PC-9 (cell line): ENCODE results near the gene ENG. TPM values are rescaled to one million over a fixed set of nuclear protein-coding genes. Genes with fewer than 3 reads are reported as not detected.

ENCODE experiments used
- BruUV-seq: library from RNA; stranded (reverse); fragments of 400-500 nt; replicated peaks from 2 replicates; lab custom pipeline; 2021; lab: Mats Ljungman, UMichigan
- CTCF ChIA-PET: fragments of 300-600 bp; sonication (Branson Sonifier 250); formaldehyde crosslinking; loops from one replicate; lab custom pipeline; 2022; ENCODE audit warnings: antibody characterized with exemption; lab: Charles Lee
- POLR2A ChIA-PET: fragments of 300-600 bp; sonication (Branson Sonifier 250); formaldehyde crosslinking; loops from one replicate; lab custom pipeline; 2022; ENCODE audit warnings: antibody characterized with exemption; ENCODE audit not compliant: unreplicated experiment; lab: Charles Lee
- DNase-seq, 2 experiments: peaks; one replicate each; pipeline versions ENCODE4 v3.0.0 to v3.0.0-alpha.2; 2015 to 2022; ENCODE audit warnings: mixed read lengths in 1 of 2
- H2AFZ ChIP-seq: fragments of 200-600 bp; sonication (generic); 2 replicates; pipeline ENCODE4 v1.8.1; 2017; ENCODE audit warnings: antibody characterized with exemption
- H3F3A ChIP-seq: fragments of 200-600 bp; sonication (generic); 2 replicates; pipeline ENCODE4 v1.8.1; 2017; ENCODE audit warnings: antibody characterized with exemption, mild to moderate bottlenecking, low read depth; ENCODE audit not compliant: insufficient read depth
- H3K27ac ChIP-seq: fragments of 200-600 bp; sonication (generic); 2 replicates; pipeline ENCODE4 v1.6.1; 2016; ENCODE audit warnings: mixed run types
- H3K27me3 ChIP-seq: fragments of 200-600 bp; sonication (generic); 2 replicates; pipeline ENCODE4 v1.6.1; 2016; ENCODE audit warnings: low read depth, mixed run types; ENCODE audit not compliant: insufficient read depth
- H3K36me3 ChIP-seq: fragments of 200-600 bp; sonication (generic); 2 replicates; pipeline ENCODE4 v1.6.1; 2016; ENCODE audit warnings: low read depth, mixed run types
- H3K4me1 ChIP-seq: fragments of 200-600 bp; sonication (generic); replicated peaks from 2 replicates; pipeline ENCODE4 v1.6.1; 2016; ENCODE audit warnings: mixed run types; ENCODE audit not compliant: insufficient read depth
- H3K4me2 ChIP-seq: fragments of 200-600 bp; sonication (generic); 2 replicates; pipeline ENCODE4 v1.6.1; 2017; ENCODE audit warnings: mixed run types
- H3K4me3 ChIP-seq: fragments of 200-600 bp; sonication (generic); 2 replicates; pipeline ENCODE4 v1.6.1; 2016; ENCODE audit warnings: mixed run types
- H3K79me2 ChIP-seq: fragments of 200-600 bp; sonication (generic); 2 replicates; pipeline ENCODE4 v1.6.1; 2017; ENCODE audit warnings: low read depth, mixed run types
- H3K9me2 ChIP-seq: fragments of 200-600 bp; sonication (generic); 2 replicates; pipeline ENCODE4 v1.8.1; 2017; ENCODE audit warnings: mild to moderate bottlenecking; ENCODE audit not compliant: insufficient read depth
- H3K9me3 ChIP-seq: fragments of 200-600 bp; sonication (generic); 2 replicates; pipeline ENCODE4 v1.8.1; 2016; ENCODE audit warnings: low read depth; ENCODE audit not compliant: insufficient read depth
- H4K20me1 ChIP-seq: fragments of 200-600 bp; sonication (generic); 2 replicates; pipeline ENCODE4 v1.8.1; 2017; ENCODE audit not compliant: insufficient read depth
- EZH2 ChIP-seq: fragments of 200-600 bp; sonication (generic); IDR thresholded peaks from 2 replicates; pipeline ENCODE4 v1.8.0; 2017; ENCODE audit warnings: antibody characterized with exemption, low read depth
- intact Hi-C: fragments of 100-400 bp; cut with micrococcal nuclease; formaldehyde crosslinking; loops from one replicate; pipeline ENCODE4 v1.10.0; 2022; ENCODE audit not compliant: unreplicated experiment
- total RNA-seq: library from RNA; stranded (reverse); gene quantifications from 2 replicates; pipeline ENCODE4 v1.2.3, GENCODE V29; 2021
- TF ChIP-seq, protein P1 (sequence below): fragments of 200-600 bp; sonication (generic); conservative IDR thresholded peaks from 2 replicates; pipeline ENCODE4 v1.6.1; 2017; ENCODE audit warnings: mixed run types, antibody characterized with exemption, mild to moderate bottlenecking, moderate library complexity

ENG gene
- total RNA-seq, 1 experiment from 2014 or later: 23.1 TPM

DNA sequence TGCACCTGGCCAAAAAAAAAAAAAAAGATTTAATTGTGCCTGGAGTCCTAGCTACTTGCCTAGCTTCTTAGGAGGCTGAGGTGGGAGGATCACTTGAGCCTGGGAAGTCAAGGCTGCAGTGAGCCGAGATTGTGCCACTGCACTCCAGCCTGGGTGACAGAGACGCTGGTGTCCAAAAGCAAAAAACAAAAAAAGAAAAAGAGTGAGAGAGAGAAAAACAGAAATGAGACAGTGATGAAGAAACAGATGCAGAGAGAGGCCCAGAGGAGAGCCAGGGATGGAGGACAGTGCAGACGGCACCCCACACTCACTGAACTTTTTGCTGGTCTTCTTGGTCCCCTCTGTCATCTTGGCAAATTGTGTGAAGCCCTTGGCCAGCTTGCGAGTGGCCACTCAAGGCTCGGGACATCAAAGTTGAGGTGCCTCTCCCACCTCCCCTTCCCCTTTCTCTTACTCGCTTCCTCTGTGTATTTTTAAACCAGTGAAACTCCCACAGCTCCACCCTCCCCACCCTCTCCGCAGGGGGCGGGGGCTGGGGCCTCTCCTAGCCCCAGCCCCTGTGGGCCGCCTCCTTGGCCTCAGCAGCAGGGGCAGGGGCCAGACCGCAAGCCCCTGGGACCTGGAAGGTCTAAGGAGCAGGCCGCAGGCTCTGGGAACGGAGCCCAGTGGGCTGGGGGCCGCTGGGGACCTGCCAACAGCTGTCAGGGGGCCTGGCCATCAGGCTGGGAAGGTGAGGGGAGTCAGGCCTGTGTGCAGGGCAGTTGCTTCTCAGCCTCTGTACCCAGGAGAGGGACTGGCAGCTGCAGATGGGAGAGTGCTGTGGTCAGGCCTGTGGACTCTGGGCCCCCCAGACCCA is 76.0 kb downstream of the ENG start, which contains the start of gene SH2D3C:
TSS of gene SH2D3C (minus strand) at position 387 of the 856 bp plus-strand sequence. CDS start at position 348, 39 bp downstream.
- ChIA-PET CTCF (interaction anchor here (1.1 kb wide), 1 partner anchor 43 kb away, joined by 3 read pairs; the partner anchor contains the start of gene TOR2A), POLR2A (no interaction called here)
- Histone ChIP-seq H3K4me1 (no peaks in the 10 kb centered on the region), H3K27me3 (peaks cover 8% of the 10 kb centered on the region; the same call in 1 of the 2 replicates), H3K4me3 (no peak within 1 kb of the TSS), H3K9me3 (no peaks in the 10 kb centered on the region), H3K79me2 (no peaks in the 10 kb centered on the region), H3K4me2 (no peak within 1 kb of the TSS), H3K9me2 (no peaks in the 10 kb centered on the region), H3K36me3 (no peaks in the 10 kb centered on the region), H2AFZ (no peak within 1 kb of the TSS), H3K27ac (no peak within 1 kb of the TSS), H3F3A (peaks cover 18% of the 10 kb centered on the region; the same call in 1 of the 2 replicates), H4K20me1 (no peaks in the 10 kb centered on the region)
- no peak for DNase-seq
- BruUV-seq: no TSS peak
- intact Hi-C loops: no loop called here
- TF ChIP-seq, protein P1, sequence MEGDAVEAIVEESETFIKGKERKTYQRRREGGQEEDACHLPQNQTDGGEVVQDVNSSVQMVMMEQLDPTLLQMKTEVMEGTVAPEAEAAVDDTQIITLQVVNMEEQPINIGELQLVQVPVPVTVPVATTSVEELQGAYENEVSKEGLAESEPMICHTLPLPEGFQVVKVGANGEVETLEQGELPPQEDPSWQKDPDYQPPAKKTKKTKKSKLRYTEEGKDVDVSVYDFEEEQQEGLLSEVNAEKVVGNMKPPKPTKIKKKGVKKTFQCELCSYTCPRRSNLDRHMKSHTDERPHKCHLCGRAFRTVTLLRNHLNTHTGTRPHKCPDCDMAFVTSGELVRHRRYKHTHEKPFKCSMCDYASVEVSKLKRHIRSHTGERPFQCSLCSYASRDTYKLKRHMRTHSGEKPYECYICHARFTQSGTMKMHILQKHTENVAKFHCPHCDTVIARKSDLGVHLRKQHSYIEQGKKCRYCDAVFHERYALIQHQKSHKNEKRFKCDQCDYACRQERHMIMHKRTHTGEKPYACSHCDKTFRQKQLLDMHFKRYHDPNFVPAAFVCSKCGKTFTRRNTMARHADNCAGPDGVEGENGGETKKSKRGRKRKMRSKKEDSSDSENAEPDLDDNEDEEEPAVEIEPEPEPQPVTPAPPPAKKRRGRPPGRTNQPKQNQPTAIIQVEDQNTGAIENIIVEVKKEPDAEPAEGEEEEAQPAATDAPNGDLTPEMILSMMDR: no peak
- no peak for TF ChIP-seq EZH2

DNA sequence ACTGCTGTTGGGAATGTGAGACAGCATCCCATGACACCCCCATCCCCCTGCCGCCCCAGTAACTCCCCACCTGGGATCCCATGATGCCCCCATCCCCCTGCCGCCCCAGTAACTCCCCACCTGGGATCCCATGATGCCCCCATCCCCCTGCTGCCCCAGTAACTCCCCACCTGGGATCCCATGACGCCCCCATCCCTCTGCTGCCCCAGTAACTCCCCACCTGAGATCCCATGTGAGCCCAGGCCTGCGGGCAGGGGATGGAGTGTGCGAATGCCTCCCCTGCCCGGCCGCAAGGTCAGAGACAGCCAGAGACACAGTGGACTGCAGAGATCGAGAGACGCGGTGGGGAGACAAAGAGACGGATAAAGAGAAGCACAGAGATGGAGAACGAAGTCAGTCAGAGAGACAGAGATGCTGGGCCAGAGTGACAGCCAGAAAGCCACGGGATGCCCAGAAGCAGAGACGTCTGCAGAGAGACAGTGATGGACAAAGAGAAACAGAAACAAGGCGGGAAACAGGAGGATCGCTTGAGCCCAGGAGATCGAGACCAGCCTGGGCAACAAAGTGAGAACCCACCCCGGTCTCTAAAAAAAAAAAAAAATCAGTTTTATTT is 77.0 kb downstream of the ENG start:
- no peak for DNase-seq
- H3K36me3 ChIP-seq: no peaks in the 10 kb centered on the region
- H2AFZ ChIP-seq: no peak overlapping the region
- no peak overlapping the region for H3K4me2 ChIP-seq
- TF ChIP-seq EZH2: no peak
- TF ChIP-seq, protein P1: no peak
- no TSS peak for BruUV-seq
- ChIA-PET CTCF (no interaction called here), POLR2A (no interaction called here)
- H3K4me1 ChIP-seq: no peaks in the 10 kb centered on the region
- H3K9me2 ChIP-seq: no peaks in the 10 kb centered on the region
- H3K79me2 ChIP-seq: no peaks in the 10 kb centered on the region
- no peak overlapping the region for H3K27ac ChIP-seq
- intact Hi-C loops: no loop called here
- H3F3A ChIP-seq: peaks cover 14% of the 10 kb centered on the region; the same call in 1 of the 2 replicates
- peaks cover 8% of the 10 kb centered on the region; the same call in 1 of the 2 replicates for H3K27me3 ChIP-seq
- no peaks in the 10 kb centered on the region for H3K9me3 ChIP-seq
- H3K4me3 ChIP-seq: no peak overlapping the region
- H4K20me1 ChIP-seq: no peaks in the 10 kb centered on the region

DNA sequence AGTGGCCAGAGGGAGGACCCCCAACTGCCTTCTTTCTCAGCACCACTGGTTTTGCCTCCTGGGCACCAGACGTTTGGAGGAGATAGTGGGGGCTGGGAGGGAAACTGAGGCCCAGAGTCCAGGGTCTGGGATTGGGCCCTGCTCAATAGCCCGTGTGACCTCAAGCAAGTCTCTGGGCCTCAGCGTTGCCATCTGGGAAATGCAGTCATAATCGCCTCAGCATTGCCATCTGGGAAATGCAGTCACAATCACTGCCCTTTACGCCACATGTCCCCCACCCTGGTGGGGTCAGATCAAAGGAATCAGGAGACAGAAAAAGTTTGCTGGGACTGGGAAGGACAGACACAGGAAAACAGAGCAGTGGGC is 77.6 kb downstream of the ENG start:
- no peak overlapping the region for H3K27ac ChIP-seq
- H3F3A ChIP-seq: peaks cover 14% of the 10 kb centered on the region; the same call in 1 of the 2 replicates
- BruUV-seq: no TSS peak
- no peak overlapping the region for H2AFZ ChIP-seq
- no peaks in the 10 kb centered on the region for H3K79me2 ChIP-seq
- no peak overlapping the region for H3K4me3 ChIP-seq
- DNase-seq: no peak
- no peaks in the 10 kb centered on the region for H3K9me2 ChIP-seq
- POLR2A ChIA-PET: no interaction called here
- H3K4me2 ChIP-seq: no peak overlapping the region
- TF ChIP-seq, protein P1: no peak
- no peak for TF ChIP-seq EZH2
- H4K20me1 ChIP-seq: no peaks in the 10 kb centered on the region
- H3K9me3 ChIP-seq: no peaks in the 10 kb centered on the region
- no peaks in the 10 kb centered on the region for H3K4me1 ChIP-seq
- H3K27me3 ChIP-seq: peaks cover 8% of the 10 kb centered on the region; the same call in 1 of the 2 replicates
- no peaks in the 10 kb centered on the region for H3K36me3 ChIP-seq
- CTCF ChIA-PET: no interaction called here
- intact Hi-C loops: no loop called here
